Right lobe of liver (tissue), 4 donors: ENCODE results near the gene TNFRSF8.

Source experiments
- CTCF ChIP-seq, 4 donors: fragments of 200-600 bp in 3 of 4; fragments of 450-650 bp in 1 of 4; IDR thresholded peaks; one replicate each; pipeline versions ENCODE4 v1.5.1 to v1.8.0; 2016 to 2022; ENCODE audit warnings: antibody characterized with exemption in 4 of 4, mild to moderate bottlenecking in 2 of 4
- POLR2A ChIP-seq: fragments of 450-650 bp; IDR thresholded peaks from one replicate; pipeline ENCODE4 v1.6.1; 2017; ENCODE audit warnings: antibody characterized with exemption, mild to moderate bottlenecking
- donor health status: DM: no; HTN: no; CAD: no.
- donor health status: DM: no; HTN: no; CAD: no.
- donor health status: DM: no; HTN: yes; CAD: no.

- TF ChIP-seq CTCF (IDR thresholded peaks at IDR 0.05) = no peak
- TF ChIP-seq POLR2A = no peak
Observed at GRCh38 chr1:12080156-12080555, 17.1 kb downstream of the TNFRSF8 start.
